Measurements from ENCODE around the gene CCL3. TPM values are rescaled to one million over a fixed set of nuclear protein-coding genes. Genes with fewer than 3 reads are reported as not detected.
"Not testable (repeated sequence)": the region's sequence is repeated elsewhere in the genome, so short reads cannot be mapped to it uniquely, and the experiment has no call there.

The CCL3 gene
- total and polyA plus RNA-seq, 4 donors: 5.8 to 21.8 (median 11.0) TPM

DNA sequence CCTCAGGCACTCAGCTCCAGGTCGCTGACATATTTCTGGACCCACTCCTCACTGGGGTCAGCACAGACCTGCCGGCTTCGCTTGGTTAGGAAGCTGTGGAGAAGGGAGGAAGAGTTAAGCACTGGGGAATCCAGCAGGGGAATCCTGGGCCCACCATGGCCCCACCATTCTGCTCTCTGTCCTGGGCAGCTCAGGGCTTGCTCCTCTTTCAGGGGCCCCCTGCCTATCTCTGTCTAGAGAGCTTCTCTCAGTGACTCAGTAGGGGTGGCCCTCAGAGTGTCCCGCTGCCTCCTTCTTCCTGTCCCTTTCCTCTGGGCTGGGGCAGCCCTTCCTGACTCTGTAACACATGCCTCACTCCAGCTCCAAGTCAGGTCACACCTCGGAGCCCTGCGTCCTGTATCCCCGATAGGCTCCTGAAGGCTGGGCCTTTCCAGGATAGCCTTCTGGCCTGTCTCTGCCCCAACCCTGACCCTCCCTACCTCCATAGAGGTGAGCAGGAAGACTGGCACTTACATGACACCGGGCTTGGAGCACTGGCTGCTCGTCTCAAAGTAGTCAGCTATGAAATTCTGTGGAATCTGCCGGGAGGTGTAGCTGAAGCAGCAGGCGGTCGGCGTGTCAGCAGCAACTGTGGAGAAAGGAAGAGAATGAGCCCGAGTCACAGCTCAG is 1.1 kb downstream of the CCL3 start:
- H3K4me3 ChIP-seq (ENCODE audit: low read depth, low read length): no peak overlapping the region
- DNase-seq (ENCODE audit: low read depth in 4 of 6, low spot score in 6 of 6): no peak
- no peaks in the 10 kb centered on the region for H3K27me3 ChIP-seq (ENCODE audit: control insufficient read depth, insufficient read depth, low read length)
- no peaks in the 10 kb centered on the region for H3K9me3 ChIP-seq (ENCODE audit: control insufficient read depth, insufficient read depth, low read length)
- WGBS (ENCODE audit: insufficient coverage): 83% methylated on average over 9 of the region's 14 CpGs
- no peak overlapping the region for H3K27ac ChIP-seq (ENCODE audit: low read depth, low read length)
- H3K4me1 ChIP-seq (ENCODE audit: control insufficient read depth, insufficient read depth, low read length): no peaks in the 10 kb centered on the region
- no peaks in the 10 kb centered on the region for H3K36me3 ChIP-seq (ENCODE audit: control insufficient read depth, insufficient read depth, low read length)

DNA sequence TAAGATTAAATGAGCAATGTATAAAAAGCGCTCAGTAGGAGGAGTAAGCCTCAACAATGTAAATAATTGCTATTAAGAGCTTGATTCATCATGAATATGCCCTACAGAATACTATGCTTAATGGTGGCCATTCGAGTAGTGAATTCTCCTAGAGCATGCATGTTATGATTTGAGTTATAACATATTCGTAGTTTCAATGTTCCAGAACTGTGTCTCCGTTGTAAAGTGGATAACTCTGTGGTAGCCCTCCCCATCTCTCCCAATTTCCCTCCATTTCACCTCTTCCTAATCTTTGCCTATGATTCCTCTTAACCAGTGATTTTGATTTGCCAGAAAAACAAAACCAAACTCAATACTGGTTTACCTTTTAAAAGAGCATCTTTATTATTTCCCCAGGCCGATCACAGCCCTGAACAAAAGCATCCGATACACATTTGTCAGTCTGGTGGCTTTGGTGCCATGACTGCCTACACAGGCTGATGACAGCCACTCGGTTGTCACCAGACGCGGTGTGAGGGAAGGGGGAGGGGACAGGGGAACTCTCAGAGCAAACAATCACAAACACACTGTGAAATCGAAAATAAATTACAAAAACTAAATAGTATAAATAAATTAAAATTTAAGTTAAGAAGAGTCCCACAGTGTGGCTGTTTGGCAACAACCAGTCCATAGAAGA is 1.9 kb downstream of the CCL3 start:
- not testable (repeated sequence) for DNase-seq (ENCODE audit: low read depth in 4 of 6, low spot score in 6 of 6); H3K36me3 ChIP-seq (ENCODE audit: control insufficient read depth, insufficient read depth, low read length); H3K27ac ChIP-seq (ENCODE audit: low read depth, low read length); H3K4me3 ChIP-seq (ENCODE audit: low read depth, low read length); H3K9me3 ChIP-seq (ENCODE audit: control insufficient read depth, insufficient read depth, low read length); H3K4me1 ChIP-seq (ENCODE audit: control insufficient read depth, insufficient read depth, low read length); H3K27me3 ChIP-seq (ENCODE audit: control insufficient read depth, insufficient read depth, low read length)
- WGBS (ENCODE audit: insufficient coverage): 100% methylated on average over 2 of the region's 10 CpGs

- not testable (repeated sequence) for H3K27me3 ChIP-seq (ENCODE audit: control insufficient read depth, insufficient read depth, low read length); H3K9me3 ChIP-seq (ENCODE audit: control insufficient read depth, insufficient read depth, low read length); H3K27ac ChIP-seq (ENCODE audit: low read depth, low read length); H3K4me1 ChIP-seq (ENCODE audit: control insufficient read depth, insufficient read depth, low read length); H3K4me3 ChIP-seq (ENCODE audit: low read depth, low read length); H3K36me3 ChIP-seq (ENCODE audit: control insufficient read depth, insufficient read depth, low read length); DNase-seq (ENCODE audit: low read depth in 4 of 6, low spot score in 6 of 6)
- WGBS (ENCODE audit: insufficient coverage): no CpG with 5 or more reads among the region's 3 CpGs
Observed at GRCh38 chr17:36087471-36087870, 2.5 kb downstream of the CCL3 start.

GRCh38 chr17:36086791-36087190 is 3.2 kb downstream of the CCL3 start:
- no peaks in the 10 kb centered on the region for H3K4me1 ChIP-seq (ENCODE audit: control insufficient read depth, insufficient read depth, low read length)
- H3K27me3 ChIP-seq (ENCODE audit: control insufficient read depth, insufficient read depth, low read length): no peaks in the 10 kb centered on the region
- H3K36me3 ChIP-seq (ENCODE audit: control insufficient read depth, insufficient read depth, low read length): no peaks in the 10 kb centered on the region
- WGBS (ENCODE audit: insufficient coverage): no CpG with 5 or more reads among the region's 1 CpG
- no peaks in the 10 kb centered on the region for H3K9me3 ChIP-seq (ENCODE audit: control insufficient read depth, insufficient read depth, low read length)
- no peak overlapping the region for H3K27ac ChIP-seq (ENCODE audit: low read depth, low read length)
- no peak overlapping the region for H3K4me3 ChIP-seq (ENCODE audit: low read depth, low read length)
- DNase-seq (ENCODE audit: low read depth in 4 of 6, low spot score in 6 of 6): no peak

DNA sequence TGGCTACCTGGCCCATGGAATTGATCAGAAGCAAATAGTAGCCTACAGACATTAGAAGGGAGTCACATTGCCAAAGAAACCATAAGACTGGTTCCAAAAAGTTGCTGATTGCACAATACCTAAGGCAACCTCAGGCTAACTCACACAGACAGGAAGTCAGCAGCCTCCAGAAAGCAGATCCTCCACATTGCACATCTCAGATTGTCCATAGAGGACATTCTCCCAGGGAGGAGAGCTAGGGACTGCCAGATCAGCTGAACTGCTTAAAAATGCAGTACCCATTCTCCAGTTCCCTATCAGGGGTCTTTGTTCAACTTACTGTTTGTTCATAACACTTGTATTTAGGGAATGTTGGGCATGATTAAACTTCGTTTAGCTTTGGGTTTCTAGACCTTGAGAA is 4.2 kb downstream of the CCL3 start:
- Histone ChIP-seq H3K4me3 (ENCODE audit: low read depth, low read length) (no peak overlapping the region), H3K27me3 (ENCODE audit: control insufficient read depth, insufficient read depth, low read length) (no peaks in the 10 kb centered on the region), H3K4me1 (ENCODE audit: control insufficient read depth, insufficient read depth, low read length) (no peaks in the 10 kb centered on the region), H3K27ac (ENCODE audit: low read depth, low read length) (no peak overlapping the region), H3K9me3 (ENCODE audit: control insufficient read depth, insufficient read depth, low read length) (no peaks in the 10 kb centered on the region), H3K36me3 (ENCODE audit: control insufficient read depth, insufficient read depth, low read length) (no peaks in the 10 kb centered on the region)
- no CpG with 5 or more reads among the region's 1 CpG for WGBS (ENCODE audit: insufficient coverage)
- DNase-seq (ENCODE audit: low read depth in 4 of 6, low spot score in 6 of 6): no peak

DNA sequence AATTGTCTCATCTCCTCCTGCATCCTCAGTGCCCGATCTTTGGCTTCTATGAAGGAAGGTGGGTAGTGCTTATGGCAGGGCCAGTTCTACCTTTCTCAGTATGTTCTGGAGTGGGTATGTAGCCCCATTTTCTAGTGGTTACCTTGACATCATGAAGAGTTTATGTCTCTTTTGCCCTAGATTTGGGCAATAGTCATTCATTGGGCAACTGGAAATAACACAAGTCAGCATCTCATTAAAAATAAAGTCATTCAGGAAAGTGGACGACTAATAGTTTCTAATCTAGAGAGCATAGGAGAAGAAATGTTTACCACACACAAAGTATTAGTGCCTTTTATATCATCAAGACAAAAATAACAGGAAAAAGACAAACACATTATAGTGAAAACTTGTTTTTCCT is 6.3 kb downstream of the CCL3 start:
- H3K36me3 ChIP-seq (ENCODE audit: control insufficient read depth, insufficient read depth, low read length); H3K27ac ChIP-seq (ENCODE audit: low read depth, low read length): not testable (repeated sequence)
- no CpG with 5 or more reads among the region's 2 CpGs for WGBS (ENCODE audit: insufficient coverage)

DNA sequence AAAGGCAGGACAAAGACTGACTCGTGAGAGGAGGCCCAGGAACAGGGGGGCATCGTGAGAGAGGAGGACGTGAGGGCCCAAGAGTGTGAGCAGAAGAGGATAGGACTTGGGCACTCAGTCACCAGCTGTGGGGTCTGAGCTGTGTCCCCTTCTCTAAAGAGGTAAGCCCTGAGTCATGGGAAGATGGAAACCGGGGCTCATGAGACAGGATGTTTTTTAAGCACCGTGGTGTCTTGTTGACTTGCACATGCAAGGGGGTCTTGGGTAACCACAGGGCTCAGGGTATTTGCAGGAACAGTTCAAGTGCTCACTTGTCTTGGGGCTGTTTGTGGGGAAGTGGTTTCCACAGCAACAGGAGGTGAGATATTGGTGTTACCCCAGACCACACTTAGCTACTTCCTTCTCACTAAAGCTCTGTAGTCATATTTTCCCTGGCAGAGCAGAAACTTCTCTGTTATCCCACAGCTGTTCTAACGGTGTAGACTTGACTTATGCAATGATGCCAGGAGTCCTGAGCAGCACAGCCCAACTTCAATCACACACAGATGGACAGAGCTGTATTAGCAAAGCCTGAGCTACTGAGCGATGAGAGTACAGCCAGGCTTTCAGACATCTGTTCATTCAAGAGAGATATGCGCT is 7.3 kb downstream of the CCL3 start:
- DNase-seq (ENCODE audit: low read depth in 4 of 6, low spot score in 6 of 6): peak in 1 of 6 donors; percentile 21
- H3K27me3 ChIP-seq (ENCODE audit: control insufficient read depth, insufficient read depth, low read length); H3K4me3 ChIP-seq (ENCODE audit: low read depth, low read length); H3K9me3 ChIP-seq (ENCODE audit: control insufficient read depth, insufficient read depth, low read length); H3K27ac ChIP-seq (ENCODE audit: low read depth, low read length); H3K36me3 ChIP-seq (ENCODE audit: control insufficient read depth, insufficient read depth, low read length); H3K4me1 ChIP-seq (ENCODE audit: control insufficient read depth, insufficient read depth, low read length): not testable (repeated sequence)
- 74% methylated on average over 4 of the region's 8 CpGs for WGBS (ENCODE audit: insufficient coverage)

More for the DNA sequence above, 6.3 kb downstream of the CCL3 start:
- not testable (repeated sequence) for H3K9me3 ChIP-seq (ENCODE audit: control insufficient read depth, insufficient read depth, low read length); H3K4me1 ChIP-seq (ENCODE audit: control insufficient read depth, insufficient read depth, low read length); H3K27me3 ChIP-seq (ENCODE audit: control insufficient read depth, insufficient read depth, low read length); H3K4me3 ChIP-seq (ENCODE audit: low read depth, low read length); DNase-seq (ENCODE audit: low read depth in 4 of 6, low spot score in 6 of 6)

GRCh38 chr17:36081681-36082471 is 8.1 kb downstream of the CCL3 start:
- DNase-seq (ENCODE audit: low read depth in 4 of 6, low spot score in 6 of 6); H3K27ac ChIP-seq (ENCODE audit: low read depth, low read length); H3K4me3 ChIP-seq (ENCODE audit: low read depth, low read length); H3K27me3 ChIP-seq (ENCODE audit: control insufficient read depth, insufficient read depth, low read length); H3K9me3 ChIP-seq (ENCODE audit: control insufficient read depth, insufficient read depth, low read length); H3K4me1 ChIP-seq (ENCODE audit: control insufficient read depth, insufficient read depth, low read length); H3K36me3 ChIP-seq (ENCODE audit: control insufficient read depth, insufficient read depth, low read length): not testable (repeated sequence)
- no CpG with 5 or more reads among the region's 5 CpGs for WGBS (ENCODE audit: insufficient coverage)

GRCh38 chr17:36074365-36074764 is 15.6 kb downstream of the CCL3 start:
- DNase-seq (ENCODE audit: low read depth in 4 of 6, low spot score in 6 of 6): no peak
- Histone ChIP-seq H3K4me3 (ENCODE audit: low read depth, low read length) (no peak overlapping the region), H3K9me3 (ENCODE audit: control insufficient read depth, insufficient read depth, low read length) (no peaks in the 10 kb centered on the region), H3K36me3 (ENCODE audit: control insufficient read depth, insufficient read depth, low read length) (no peaks in the 10 kb centered on the region), H3K4me1 (ENCODE audit: control insufficient read depth, insufficient read depth, low read length) (no peaks in the 10 kb centered on the region), H3K27ac (ENCODE audit: low read depth, low read length) (no peak overlapping the region), H3K27me3 (ENCODE audit: control insufficient read depth, insufficient read depth, low read length) (no peaks in the 10 kb centered on the region)
- no CpG with 5 or more reads among the region's 1 CpG for WGBS (ENCODE audit: insufficient coverage)
